ENCODE measurements around the gene EYS. TPM values are rescaled to one million over a fixed set of nuclear protein-coding genes. Genes with fewer than 3 reads are reported as not detected.
A peak's percentile ranks its signal among the peaks of the same experiment; 100 is the strongest.

EYS gene
- total and polyA plus RNA-seq, 2 donors = 4.4 TPM; not detected in 1

DNA sequence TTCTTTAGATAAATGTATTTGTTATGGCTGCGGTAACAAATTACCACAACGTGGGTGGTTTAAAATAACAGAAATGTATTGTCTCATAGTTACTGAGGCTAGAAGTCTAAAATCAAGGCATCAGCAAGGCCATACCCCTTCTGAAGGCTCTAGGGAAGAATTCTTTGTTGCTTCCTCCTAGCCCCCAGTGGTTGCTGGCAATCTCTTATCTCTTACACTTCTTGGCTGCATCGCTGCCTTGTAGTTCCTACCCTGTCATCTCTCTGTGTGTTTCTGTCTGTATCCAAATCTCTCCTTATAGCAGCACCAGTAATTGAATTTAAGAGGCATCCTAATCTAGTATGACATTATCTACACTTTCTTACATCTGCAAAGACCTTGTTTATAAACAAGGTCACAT is 1536.7 kb downstream of the EYS start:
- no peak for DNase-seq (ENCODE audit: extremely low spot score)
- no peak overlapping the region for H3K4me3 ChIP-seq (ENCODE audit: low read depth, low read length)
- H3K36me3 ChIP-seq (ENCODE audit: insufficient read depth) = no peaks in the 10 kb centered on the region
- 40% methylated on average over 3 of the region's 3 CpGs for WGBS
- H3K4me1 ChIP-seq (ENCODE audit: insufficient read depth) = no peaks in the 10 kb centered on the region
- H3K27ac ChIP-seq (ENCODE audit: low read depth) = no peak overlapping the region

DNA sequence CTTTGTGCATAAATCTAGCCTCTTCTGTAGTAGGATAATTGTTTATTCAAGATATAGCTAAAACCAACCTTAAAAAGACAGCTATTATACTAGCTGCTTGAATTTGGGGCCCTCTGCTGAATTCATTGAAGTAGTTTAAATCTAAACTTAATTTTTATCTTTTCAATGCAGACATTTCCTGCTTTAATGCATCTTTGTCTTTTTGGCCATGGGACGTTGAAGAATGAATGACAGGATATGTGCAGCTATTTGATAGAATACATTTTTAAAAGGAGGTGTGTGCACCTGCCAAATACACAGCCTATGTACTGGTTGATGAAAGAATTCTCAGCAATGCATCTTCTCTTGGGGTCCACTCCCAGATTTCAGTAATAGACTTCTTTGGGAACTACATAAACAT is 1546.5 kb downstream of the EYS start:
- Histone ChIP-seq H3K4me1 (ENCODE audit: insufficient read depth) (no peaks in the 10 kb centered on the region), H3K27ac (ENCODE audit: low read depth) (no peak overlapping the region), H3K36me3 (ENCODE audit: insufficient read depth) (no peaks in the 10 kb centered on the region), H3K4me3 (ENCODE audit: low read depth, low read length) (no peak overlapping the region)
- WGBS = 78% methylated on average over 1 of the region's 1 CpG
- no peak for DNase-seq (ENCODE audit: extremely low spot score)

DNA sequence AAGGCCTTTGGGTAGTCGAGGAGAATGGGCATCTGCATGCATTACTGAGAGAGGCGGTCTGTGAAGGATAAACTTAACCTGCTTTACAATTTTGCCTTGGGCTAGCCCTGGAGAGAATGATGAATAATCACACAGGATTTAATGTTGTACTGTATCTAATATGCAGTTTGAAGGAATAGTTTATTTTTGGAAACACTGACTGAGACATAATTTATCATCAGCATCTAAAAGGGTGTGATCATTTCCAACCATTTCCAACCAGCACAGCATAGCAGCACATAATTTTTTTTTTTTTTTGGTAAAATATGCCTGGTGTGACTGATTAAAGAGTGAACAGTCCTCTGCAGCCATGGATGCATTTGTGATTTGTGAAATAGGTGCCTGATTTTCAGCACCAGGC is 1552.0 kb downstream of the EYS start:
- no peak for DNase-seq (ENCODE audit: extremely low spot score)
- 75% methylated on average over 2 of the region's 2 CpGs for WGBS
- Histone ChIP-seq H3K27ac (ENCODE audit: low read depth) (no peak overlapping the region), H3K4me3 (ENCODE audit: low read depth, low read length) (no peak overlapping the region), H3K36me3 (ENCODE audit: insufficient read depth) (no peaks in the 10 kb centered on the region), H3K4me1 (ENCODE audit: insufficient read depth) (no peaks in the 10 kb centered on the region)

DNA sequence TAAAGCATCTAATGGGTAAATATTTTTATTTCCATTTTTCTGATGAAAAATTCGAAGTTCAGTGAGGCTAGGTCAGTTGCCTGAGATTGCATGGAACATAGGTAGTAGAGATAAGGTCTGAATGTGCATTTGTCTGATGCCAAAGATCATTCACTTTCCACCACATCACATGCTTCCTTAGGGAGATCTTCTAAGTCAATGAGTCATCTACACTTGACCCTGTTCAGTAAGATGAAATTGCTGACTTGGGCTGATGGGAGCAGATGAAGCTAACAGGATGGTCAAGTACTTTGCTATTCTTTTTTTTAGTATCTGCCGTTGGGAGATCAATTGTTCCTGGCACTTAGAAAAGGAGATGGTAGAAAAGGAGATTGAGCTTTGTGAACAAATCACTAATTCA is 1560.2 kb downstream of the EYS start:
- no peak overlapping the region for H3K27ac ChIP-seq (ENCODE audit: low read depth)
- no peak for DNase-seq (ENCODE audit: extremely low spot score)
- H3K36me3 ChIP-seq (ENCODE audit: insufficient read depth) = no peaks in the 10 kb centered on the region
- no peaks in the 10 kb centered on the region for H3K4me1 ChIP-seq (ENCODE audit: insufficient read depth)
- no peak overlapping the region for H3K4me3 ChIP-seq (ENCODE audit: low read depth, low read length)
- WGBS = 87% methylated on average over 2 of the region's 2 CpGs

DNA sequence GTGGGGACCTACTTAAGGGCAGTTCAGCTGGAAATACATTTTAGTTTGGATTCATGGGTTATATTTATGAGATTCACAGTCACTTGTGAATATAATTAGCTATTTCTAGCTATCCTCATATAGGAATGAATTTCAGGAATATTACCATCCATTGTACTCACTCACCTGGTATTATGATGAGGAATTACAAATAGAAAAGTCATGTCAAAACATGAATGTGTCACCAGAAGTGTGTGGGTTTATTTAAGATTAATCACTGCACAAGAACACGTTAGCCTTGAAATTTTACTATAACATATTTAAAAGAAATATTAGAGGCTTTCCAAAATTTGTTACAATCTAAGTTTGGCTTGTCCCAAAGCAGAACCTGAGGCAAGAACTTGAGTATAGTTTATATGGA is 1560.9 kb downstream of the EYS start:
- Histone ChIP-seq H3K4me1 (ENCODE audit: insufficient read depth) (no peaks in the 10 kb centered on the region), H3K27ac (ENCODE audit: low read depth) (no peak overlapping the region), H3K36me3 (ENCODE audit: insufficient read depth) (no peaks in the 10 kb centered on the region), H3K4me3 (ENCODE audit: low read depth, low read length) (no peak overlapping the region)
- WGBS = 79% methylated on average over 1 of the region's 1 CpG
- DNase-seq (ENCODE audit: extremely low spot score) = no peak

DNA sequence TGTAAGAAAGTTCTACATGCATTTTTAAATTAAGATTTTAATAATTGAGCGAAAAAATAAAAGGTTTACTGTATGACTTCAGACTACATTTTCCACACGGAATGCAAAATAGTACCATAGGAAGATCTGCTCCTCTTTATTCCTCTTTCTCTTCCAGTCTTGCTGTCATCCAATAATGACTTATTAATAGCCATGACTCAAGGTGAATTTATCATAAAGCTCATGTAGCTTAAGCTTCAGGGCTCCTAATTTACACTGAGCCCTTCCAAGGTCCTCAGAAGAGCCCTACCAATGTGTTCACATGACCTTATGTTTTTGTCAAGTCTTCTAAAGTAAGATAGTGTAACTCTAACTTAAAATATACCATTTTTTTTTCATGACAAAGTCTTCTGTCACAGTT is 1561.4 kb downstream of the EYS start:
- Histone ChIP-seq H3K36me3 (ENCODE audit: insufficient read depth) (no peaks in the 10 kb centered on the region), H3K27ac (ENCODE audit: low read depth) (no peak overlapping the region), H3K4me3 (ENCODE audit: low read depth, low read length) (no peak overlapping the region), H3K4me1 (ENCODE audit: insufficient read depth) (no peaks in the 10 kb centered on the region)
- WGBS = 90% methylated on average over 2 of the region's 2 CpGs
- DNase-seq (ENCODE audit: extremely low spot score) = no peak

DNA sequence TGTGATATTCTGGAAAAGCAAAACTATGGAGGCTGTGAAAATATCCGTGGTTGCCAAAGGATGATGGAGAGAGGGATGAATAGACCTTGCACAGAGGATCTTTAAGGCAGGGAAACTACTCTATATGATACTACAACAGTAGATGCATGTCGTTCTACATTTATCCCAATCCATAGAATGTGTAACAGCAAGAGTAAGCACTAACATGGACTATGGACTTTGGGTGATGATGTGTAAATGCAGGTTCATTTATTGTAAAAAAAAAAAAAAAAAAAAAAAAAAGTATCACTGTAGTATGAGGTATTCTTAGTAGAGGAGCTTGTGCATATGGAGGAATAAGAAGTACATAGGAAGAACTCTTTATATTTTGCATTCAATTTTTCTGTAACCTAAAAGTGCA is 1563.9 kb downstream of the EYS start:
- 77% methylated on average over 2 of the region's 2 CpGs for WGBS
- DNase-seq (ENCODE audit: extremely low spot score) = no peak
- no peaks in the 10 kb centered on the region for H3K4me1 ChIP-seq (ENCODE audit: insufficient read depth)
- H3K4me3 ChIP-seq (ENCODE audit: low read depth, low read length) = no peak overlapping the region
- no peak overlapping the region for H3K27ac ChIP-seq (ENCODE audit: low read depth)
- no peaks in the 10 kb centered on the region for H3K36me3 ChIP-seq (ENCODE audit: insufficient read depth)

DNA sequence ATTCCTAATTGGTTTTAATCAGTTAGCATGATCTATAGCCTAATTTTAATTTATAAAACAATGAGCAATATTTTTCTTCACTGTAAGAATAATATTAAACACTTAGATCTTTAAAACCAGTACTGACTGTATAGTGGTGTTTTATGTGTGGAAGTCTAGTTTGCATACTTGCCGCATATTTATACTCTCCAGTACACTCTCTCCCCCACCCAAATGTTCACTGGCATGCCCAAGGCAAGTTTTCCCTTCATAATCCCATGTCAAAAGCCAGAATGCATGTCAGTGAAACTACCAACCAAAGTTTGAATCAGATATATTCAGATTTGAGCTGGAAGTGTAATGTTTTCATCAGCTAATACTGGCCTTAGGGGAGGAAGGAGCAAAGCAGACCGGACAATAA is 1565.3 kb downstream of the EYS start:
- 95% methylated on average over 2 of the region's 2 CpGs for WGBS
- Histone ChIP-seq H3K27ac (ENCODE audit: low read depth) (no peak overlapping the region), H3K36me3 (ENCODE audit: insufficient read depth) (no peaks in the 10 kb centered on the region), H3K4me3 (ENCODE audit: low read depth, low read length) (no peak overlapping the region), H3K4me1 (ENCODE audit: insufficient read depth) (no peaks in the 10 kb centered on the region)
- DNase-seq (ENCODE audit: extremely low spot score) = no peak

DNA sequence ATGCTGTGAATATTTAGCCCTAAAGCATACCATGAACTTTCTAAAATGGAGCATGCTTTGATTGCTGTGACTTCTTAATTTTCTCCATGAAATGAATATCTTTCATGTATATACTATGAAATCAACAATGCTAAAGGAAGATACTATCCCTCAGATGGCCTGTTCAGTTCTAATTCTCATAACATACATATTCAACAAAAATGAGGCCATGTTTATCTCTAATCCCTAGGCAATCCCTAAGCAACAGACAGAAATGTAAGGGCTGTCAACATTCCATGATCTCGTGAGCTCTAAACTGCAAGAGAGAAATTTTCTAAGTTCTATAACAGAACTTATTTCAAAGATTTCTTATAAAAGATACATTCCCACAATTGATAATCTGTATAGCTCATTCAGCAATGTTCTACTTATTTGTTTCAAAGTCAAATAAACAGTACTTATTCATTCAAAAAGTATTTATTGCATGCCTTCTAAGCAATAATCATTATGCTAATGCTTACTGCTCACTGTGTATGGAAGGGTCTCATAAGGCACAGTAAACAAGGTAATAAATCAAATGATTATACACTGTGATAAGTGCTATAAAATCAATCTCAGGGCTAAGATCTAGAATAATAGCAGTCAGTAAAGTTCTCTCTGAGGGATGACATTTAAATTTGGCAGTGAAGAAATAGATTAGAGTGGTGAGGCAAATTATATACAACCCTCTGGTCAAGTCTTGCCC is 1578.6 kb downstream of the EYS start:
- no peak overlapping the region for H3K27ac ChIP-seq (ENCODE audit: low read depth)

DNA sequence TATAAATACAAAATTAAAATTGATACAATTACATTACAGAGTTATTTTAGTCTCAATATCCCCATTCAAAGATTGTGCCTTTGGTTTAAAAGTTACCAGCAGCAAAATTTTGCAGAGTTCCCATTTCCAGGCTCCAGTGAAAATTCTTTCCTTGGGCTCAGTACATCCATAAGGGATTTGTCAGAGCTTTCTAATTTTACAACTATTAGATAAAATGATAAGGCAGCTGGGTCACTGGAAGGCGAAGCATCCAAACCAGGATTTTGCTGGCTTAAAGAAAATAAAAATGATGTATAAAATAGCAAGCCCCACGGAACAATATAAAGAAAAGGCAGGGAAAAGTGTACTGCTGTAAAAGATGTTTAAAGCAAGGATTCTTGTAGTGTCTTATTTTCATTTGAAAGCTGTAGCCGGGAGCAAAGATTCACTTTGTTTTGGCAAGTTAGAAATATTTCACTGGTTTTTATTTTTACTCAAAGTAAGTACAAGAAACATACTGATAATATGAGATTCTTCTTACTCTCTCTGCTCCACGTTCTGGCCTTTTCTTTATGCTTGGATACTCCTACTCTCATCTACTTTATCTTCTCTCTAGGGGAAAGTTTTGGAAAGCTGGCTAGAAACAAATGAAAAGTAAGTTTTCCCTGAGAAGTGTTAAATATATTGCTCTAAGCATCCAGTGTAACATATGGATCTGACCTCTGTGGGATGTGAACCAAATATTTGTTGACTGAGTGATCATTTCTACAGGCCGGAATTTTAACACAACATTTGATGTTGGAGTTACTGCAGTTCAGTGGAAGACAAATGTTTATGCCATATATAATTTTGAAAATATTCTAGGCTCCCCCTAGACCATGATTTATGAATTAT is 1583.0 kb downstream of the EYS start:
- WGBS = 23% methylated on average over 5 of the region's 5 CpGs
- Histone ChIP-seq H3K36me3 (ENCODE audit: insufficient read depth) (no peaks in the 10 kb centered on the region), H3K27ac (ENCODE audit: low read depth) (no peak overlapping the region), H3K4me3 (ENCODE audit: low read depth, low read length) (no peak overlapping the region), H3K4me1 (ENCODE audit: insufficient read depth) (no peaks in the 10 kb centered on the region)
- DNase-seq (ENCODE audit: extremely low spot score) = peak; percentile 40

More for the DNA sequence above, 1578.6 kb downstream of the EYS start:
- no peak for DNase-seq (ENCODE audit: extremely low spot score)
- H3K4me3 ChIP-seq (ENCODE audit: low read depth, low read length) = no peak overlapping the region
- 67% methylated on average over 1 of the region's 1 CpG for WGBS
- H3K4me1 ChIP-seq (ENCODE audit: insufficient read depth) = no peaks in the 10 kb centered on the region
- H3K36me3 ChIP-seq (ENCODE audit: insufficient read depth) = no peaks in the 10 kb centered on the region

DNA sequence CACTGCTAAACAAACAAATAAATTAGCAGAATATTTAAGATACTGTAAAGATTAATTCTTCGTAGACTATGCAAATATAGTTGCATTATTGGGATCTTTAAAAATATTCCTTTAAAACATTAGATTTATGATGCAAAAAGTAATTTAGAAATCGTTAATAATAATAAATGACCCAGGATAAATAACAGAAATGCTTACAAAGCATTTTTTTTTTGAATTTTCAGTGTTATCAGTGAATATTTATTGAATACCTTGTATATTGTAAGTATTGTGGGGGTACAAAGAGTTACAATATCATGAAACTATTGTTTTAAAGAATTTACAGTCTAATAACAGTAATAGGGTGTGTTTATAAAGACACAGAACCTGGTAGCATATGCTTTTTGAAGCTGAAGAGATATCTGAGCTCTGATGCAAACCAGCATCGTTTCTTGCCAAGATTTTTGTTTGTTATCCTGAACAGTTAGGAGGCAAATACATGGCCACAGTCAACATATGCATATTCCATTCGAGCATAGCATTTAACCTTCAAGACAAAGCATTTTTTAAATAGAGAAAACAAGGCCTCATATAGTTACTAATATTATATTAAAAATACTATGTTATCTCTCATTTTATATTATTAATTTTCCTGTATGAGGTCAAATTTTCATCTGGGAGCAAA is 1584.2 kb downstream of the EYS start:
- Histone ChIP-seq H3K4me1 (ENCODE audit: insufficient read depth) (no peaks in the 10 kb centered on the region), H3K4me3 (ENCODE audit: low read depth, low read length) (no peak overlapping the region), H3K36me3 (ENCODE audit: insufficient read depth) (no peaks in the 10 kb centered on the region), H3K27ac (ENCODE audit: low read depth) (no peak overlapping the region)
- DNase-seq (ENCODE audit: extremely low spot score) = no peak
- 53% methylated on average over 4 of the region's 4 CpGs for WGBS

DNA sequence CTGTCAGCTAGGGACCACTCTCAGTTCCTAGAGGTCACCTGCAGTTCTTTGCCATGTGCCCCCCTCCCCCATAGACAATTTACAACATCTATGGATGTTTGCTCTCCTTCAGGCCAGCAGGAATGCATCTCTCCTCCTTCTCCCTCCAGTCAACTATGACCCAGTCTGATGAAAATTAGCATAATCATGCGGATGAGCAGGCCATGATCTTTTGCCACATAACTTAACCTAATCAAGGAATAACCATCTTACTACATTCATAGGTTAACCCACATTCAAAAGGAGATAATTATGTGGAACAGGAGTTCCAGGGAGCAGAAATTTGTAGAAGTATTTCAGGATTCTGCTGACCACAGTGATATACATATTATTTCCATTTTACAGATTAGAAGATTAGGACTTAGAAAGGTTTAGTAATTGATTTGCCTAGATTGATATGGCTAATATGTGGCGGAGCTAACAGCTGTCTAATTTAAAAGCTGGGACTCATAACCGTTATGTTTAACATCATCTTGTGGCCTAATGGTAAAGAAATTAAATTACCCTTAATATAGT is 1585.9 kb downstream of the EYS start:
- no peaks in the 10 kb centered on the region for H3K36me3 ChIP-seq (ENCODE audit: insufficient read depth)
- WGBS = 96% methylated on average over 3 of the region's 3 CpGs
- no peaks in the 10 kb centered on the region for H3K4me1 ChIP-seq (ENCODE audit: insufficient read depth)
- DNase-seq (ENCODE audit: extremely low spot score) = no peak
- H3K4me3 ChIP-seq (ENCODE audit: low read depth, low read length) = no peak overlapping the region
- no peak overlapping the region for H3K27ac ChIP-seq (ENCODE audit: low read depth)

DNA sequence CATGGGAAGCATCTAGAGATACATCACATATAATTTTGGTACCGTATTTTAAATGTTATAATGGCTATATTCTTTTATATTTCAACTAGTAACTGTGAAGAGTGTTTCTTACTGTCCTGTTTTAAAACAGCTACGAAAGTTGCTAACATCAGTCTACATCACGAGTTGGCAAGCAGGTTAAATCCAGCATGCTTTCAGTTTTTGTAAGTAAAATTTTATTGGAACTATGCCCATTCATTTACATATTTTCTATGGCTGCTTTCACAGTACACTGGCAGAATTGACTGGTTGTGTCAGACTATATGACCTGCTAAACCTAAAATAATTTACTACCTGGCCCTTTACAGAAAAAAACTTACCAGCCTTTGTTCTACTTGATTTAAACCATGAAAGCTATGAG is 1593.3 kb downstream of the EYS start:
- H3K36me3 ChIP-seq (ENCODE audit: insufficient read depth) = no peaks in the 10 kb centered on the region
- no peak for DNase-seq (ENCODE audit: extremely low spot score)

More for the DNA sequence above, 1593.3 kb downstream of the EYS start:
- H3K4me3 ChIP-seq (ENCODE audit: low read depth, low read length) = no peak overlapping the region
- H3K4me1 ChIP-seq (ENCODE audit: insufficient read depth) = no peaks in the 10 kb centered on the region
- no peak overlapping the region for H3K27ac ChIP-seq (ENCODE audit: low read depth)
- WGBS = 79% methylated on average over 3 of the region's 3 CpGs

Measured in urinary bladder (tissue), 4 donors.